ENCODE data around the gene LDHB.

Gene LDHB

GRCh38 chr12:21651821-21652220 is 5.8 kb downstream of the LDHB start:
- TF ChIP-seq REST (IDR thresholded peaks at IDR 0.05; ENCODE audit: low read depth) (no peak), EGR1 (IDR thresholded peaks at IDR 0.05) (no peak), ZBTB7A (IDR thresholded peaks at IDR 0.05; ENCODE audit: low read depth) (no peak), MAX (IDR thresholded peaks at IDR 0.05) (no peak), CREB1 (IDR thresholded peaks at IDR 0.05; ENCODE audit: low read depth) (no peak), EP300 (IDR thresholded peaks at IDR 0.05; ENCODE audit: borderline replicate concordance) (no peak), TAF1 (IDR thresholded peaks at IDR 0.05; ENCODE audit: low read depth) (no peak), CEBPB (IDR thresholded peaks at IDR 0.05) (no peak), FOXM1 (IDR thresholded peaks at IDR 0.05; ENCODE audit: borderline replicate concordance, low read depth) (no peak)

- no peak for TF ChIP-seq REST (IDR thresholded peaks at IDR 0.05; ENCODE audit: low read depth)
- no peak for TF ChIP-seq YY1 (IDR thresholded peaks at IDR 0.05; ENCODE audit: low read depth)
- TF ChIP-seq CEBPB (IDR thresholded peaks at IDR 0.05), result no peak
- TF ChIP-seq RAD21 (IDR thresholded peaks at IDR 0.05; ENCODE audit: low read depth), result no peak
- no peak for TF ChIP-seq NFIC (IDR thresholded peaks at IDR 0.05)
- no peak for TF ChIP-seq TEAD4 (IDR thresholded peaks at IDR 0.05)
Observed at GRCh38 chr12:21650997-21651396, 6.6 kb downstream of the LDHB start.

GRCh38 chr12:21649034-21649433 is 8.6 kb downstream of the LDHB start:
- no peak for TF ChIP-seq ZBTB7A (IDR thresholded peaks at IDR 0.05; ENCODE audit: low read depth)
- no peak for TF ChIP-seq CEBPB (IDR thresholded peaks at IDR 0.05)
- no peak for TF ChIP-seq EGR1 (IDR thresholded peaks at IDR 0.05)
- TF ChIP-seq FOXM1 (IDR thresholded peaks at IDR 0.05; ENCODE audit: borderline replicate concordance, low read depth), result no peak

- no peak for TF ChIP-seq TEAD4 (IDR thresholded peaks at IDR 0.05)
- no peak for TF ChIP-seq CEBPB (IDR thresholded peaks at IDR 0.05)
- no peak for TF ChIP-seq TAF1 (IDR thresholded peaks at IDR 0.05; ENCODE audit: low read depth)
Observed at GRCh38 chr12:21648378-21648777, 9.3 kb downstream of the LDHB start.

- TF ChIP-seq NFIC (IDR thresholded peaks at IDR 0.05) (no peak), EGR1 (IDR thresholded peaks at IDR 0.05) (no peak), TAF1 (IDR thresholded peaks at IDR 0.05; ENCODE audit: low read depth) (no peak), ZBTB7A (IDR thresholded peaks at IDR 0.05; ENCODE audit: low read depth) (no peak), USF1 (IDR thresholded peaks at IDR 0.05) (no peak), CEBPB (IDR thresholded peaks at IDR 0.05) (no peak), EP300 (IDR thresholded peaks at IDR 0.05; ENCODE audit: borderline replicate concordance) (no peak), RAD21 (IDR thresholded peaks at IDR 0.05; ENCODE audit: low read depth) (no peak), MAX (IDR thresholded peaks at IDR 0.05) (no peak), CREB1 (IDR thresholded peaks at IDR 0.05; ENCODE audit: low read depth) (no peak), REST (IDR thresholded peaks at IDR 0.05; ENCODE audit: low read depth) (no peak), FOXM1 (IDR thresholded peaks at IDR 0.05; ENCODE audit: borderline replicate concordance, low read depth) (no peak), TEAD4 (IDR thresholded peaks at IDR 0.05) (no peak), TCF12 (IDR thresholded peaks at IDR 0.05; ENCODE audit: low read depth) (no peak), YY1 (IDR thresholded peaks at IDR 0.05; ENCODE audit: low read depth) (no peak)
Observed at GRCh38 chr12:21647179-21647578, 10.5 kb downstream of the LDHB start.

GRCh38 chr12:21644516-21644915 is 13.1 kb downstream of the LDHB start:
- TF ChIP-seq EGR1 (IDR thresholded peaks at IDR 0.05) (no peak), NFIC (IDR thresholded peaks at IDR 0.05) (no peak), REST (IDR thresholded peaks at IDR 0.05; ENCODE audit: low read depth) (no peak), ZBTB7A (IDR thresholded peaks at IDR 0.05; ENCODE audit: low read depth) (no peak), CEBPB (IDR thresholded peaks at IDR 0.05) (no peak), EP300 (IDR thresholded peaks at IDR 0.05; ENCODE audit: borderline replicate concordance) (no peak), TAF1 (IDR thresholded peaks at IDR 0.05; ENCODE audit: low read depth) (no peak), FOXM1 (IDR thresholded peaks at IDR 0.05; ENCODE audit: borderline replicate concordance, low read depth) (no peak), RAD21 (IDR thresholded peaks at IDR 0.05; ENCODE audit: low read depth) (no peak), TEAD4 (IDR thresholded peaks at IDR 0.05) (no peak), YY1 (IDR thresholded peaks at IDR 0.05; ENCODE audit: low read depth) (no peak), CREB1 (IDR thresholded peaks at IDR 0.05; ENCODE audit: low read depth) (no peak), TCF12 (IDR thresholded peaks at IDR 0.05; ENCODE audit: low read depth) (no peak), MAX (IDR thresholded peaks at IDR 0.05) (no peak), USF1 (IDR thresholded peaks at IDR 0.05) (no peak)
